ENCODE measurements around the gene TMC3.

Gene TMC3

GRCh38 chr15:81373176-81373575 is 837 bp downstream of the TMC3 start:
- H3K27ac ChIP-seq: no peak overlapping the region

GRCh38 chr15:81372575-81372974 is 1.4 kb downstream of the TMC3 start:
- no peaks in the 10 kb centered on the region for H3K4me1 ChIP-seq (ENCODE audit: low read depth, poor library complexity, severe bottlenecking)
- no peaks in the 10 kb centered on the region for H3K36me3 ChIP-seq (ENCODE audit: insufficient read depth)
- H3K79me2 ChIP-seq (ENCODE audit: insufficient read depth, low read depth): no peaks in the 10 kb centered on the region
- no peak for TF ChIP-seq CTCF (conservative IDR thresholded peaks at IDR 0.05; ENCODE audit: low read depth, low read length)
- H4K20me1 ChIP-seq (ENCODE audit: insufficient read depth): no peaks in the 10 kb centered on the region
- H3K4me2 ChIP-seq: no peak overlapping the region
- no peak overlapping the region for H3K9ac ChIP-seq
- H3K27ac ChIP-seq: no peak overlapping the region
- no peaks in the 10 kb centered on the region for H3K27me3 ChIP-seq (ENCODE audit: insufficient read depth, low read depth)
- no peak overlapping the region for H2AFZ ChIP-seq (ENCODE audit: low read depth)
- H3K4me3 ChIP-seq (IDR thresholded peaks at IDR 0.05; ENCODE audit: insufficient read depth, low read depth, low read length): no peak overlapping the region

More at GRCh38 chr15:81373176-81373575, 837 bp downstream of the TMC3 start:
- no peaks in the 10 kb centered on the region for H3K36me3 ChIP-seq (ENCODE audit: insufficient read depth)
- no peak overlapping the region for H2AFZ ChIP-seq (ENCODE audit: low read depth)
- no peaks in the 10 kb centered on the region for H4K20me1 ChIP-seq (ENCODE audit: insufficient read depth)
- H3K27me3 ChIP-seq (ENCODE audit: insufficient read depth, low read depth): no peaks in the 10 kb centered on the region
- no peak overlapping the region for H3K4me3 ChIP-seq (IDR thresholded peaks at IDR 0.05; ENCODE audit: insufficient read depth, low read depth, low read length)
- H3K4me1 ChIP-seq (ENCODE audit: low read depth, poor library complexity, severe bottlenecking): no peaks in the 10 kb centered on the region
- H3K9ac ChIP-seq: no peak overlapping the region
- no peaks in the 10 kb centered on the region for H3K79me2 ChIP-seq (ENCODE audit: insufficient read depth, low read depth)
- no peak overlapping the region for H3K4me2 ChIP-seq
- TF ChIP-seq CTCF (conservative IDR thresholded peaks at IDR 0.05; ENCODE audit: low read depth, low read length): no peak

- Histone ChIP-seq H3K4me3 (IDR thresholded peaks at IDR 0.05; ENCODE audit: insufficient read depth, low read depth, low read length) (no peak overlapping the region), H3K27me3 (ENCODE audit: insufficient read depth, low read depth) (no peaks in the 10 kb centered on the region), H2AFZ (ENCODE audit: low read depth) (no peak overlapping the region), H3K9ac (no peak overlapping the region), H3K4me2 (no peak overlapping the region), H3K79me2 (ENCODE audit: insufficient read depth, low read depth) (no peaks in the 10 kb centered on the region), H3K4me1 (ENCODE audit: low read depth, poor library complexity, severe bottlenecking) (no peaks in the 10 kb centered on the region), H3K27ac (no peak overlapping the region), H3K36me3 (ENCODE audit: insufficient read depth) (no peaks in the 10 kb centered on the region), H4K20me1 (ENCODE audit: insufficient read depth) (no peaks in the 10 kb centered on the region)
- no peak for TF ChIP-seq CTCF (conservative IDR thresholded peaks at IDR 0.05; ENCODE audit: low read depth, low read length)
Measured at GRCh38 chr15:81363718-81364500, 10.1 kb downstream of the TMC3 start.

GRCh38 chr15:81363276-81363675 is 10.7 kb downstream of the TMC3 start:
- H3K4me1 ChIP-seq (ENCODE audit: low read depth, poor library complexity, severe bottlenecking): no peaks in the 10 kb centered on the region
- H3K27ac ChIP-seq: no peak overlapping the region
- no peaks in the 10 kb centered on the region for H3K27me3 ChIP-seq (ENCODE audit: insufficient read depth, low read depth)
- no peak for TF ChIP-seq CTCF (conservative IDR thresholded peaks at IDR 0.05; ENCODE audit: low read depth, low read length)
- H2AFZ ChIP-seq (ENCODE audit: low read depth): no peak overlapping the region
- H3K36me3 ChIP-seq (ENCODE audit: insufficient read depth): no peaks in the 10 kb centered on the region
- no peaks in the 10 kb centered on the region for H3K79me2 ChIP-seq (ENCODE audit: insufficient read depth, low read depth)
- no peak overlapping the region for H3K4me3 ChIP-seq (IDR thresholded peaks at IDR 0.05; ENCODE audit: insufficient read depth, low read depth, low read length)
- no peak overlapping the region for H3K9ac ChIP-seq
- no peaks in the 10 kb centered on the region for H4K20me1 ChIP-seq (ENCODE audit: insufficient read depth)
- no peak overlapping the region for H3K4me2 ChIP-seq

All from KMS-11 (cell line).